ENCODE data around the gene ARF6.

GRCh38 chr14:49895480-49895879, 2.6 kb downstream of the ARF6 start:
- TF ChIP-seq, protein P1, sequence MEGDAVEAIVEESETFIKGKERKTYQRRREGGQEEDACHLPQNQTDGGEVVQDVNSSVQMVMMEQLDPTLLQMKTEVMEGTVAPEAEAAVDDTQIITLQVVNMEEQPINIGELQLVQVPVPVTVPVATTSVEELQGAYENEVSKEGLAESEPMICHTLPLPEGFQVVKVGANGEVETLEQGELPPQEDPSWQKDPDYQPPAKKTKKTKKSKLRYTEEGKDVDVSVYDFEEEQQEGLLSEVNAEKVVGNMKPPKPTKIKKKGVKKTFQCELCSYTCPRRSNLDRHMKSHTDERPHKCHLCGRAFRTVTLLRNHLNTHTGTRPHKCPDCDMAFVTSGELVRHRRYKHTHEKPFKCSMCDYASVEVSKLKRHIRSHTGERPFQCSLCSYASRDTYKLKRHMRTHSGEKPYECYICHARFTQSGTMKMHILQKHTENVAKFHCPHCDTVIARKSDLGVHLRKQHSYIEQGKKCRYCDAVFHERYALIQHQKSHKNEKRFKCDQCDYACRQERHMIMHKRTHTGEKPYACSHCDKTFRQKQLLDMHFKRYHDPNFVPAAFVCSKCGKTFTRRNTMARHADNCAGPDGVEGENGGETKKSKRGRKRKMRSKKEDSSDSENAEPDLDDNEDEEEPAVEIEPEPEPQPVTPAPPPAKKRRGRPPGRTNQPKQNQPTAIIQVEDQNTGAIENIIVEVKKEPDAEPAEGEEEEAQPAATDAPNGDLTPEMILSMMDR (conservative IDR thresholded peaks at IDR 0.05 in 1 of 2, IDR thresholded peaks at IDR 0.05 in 1 of 2; ENCODE audit: extremely low read depth in 1 of 2, insufficient read depth in 1 of 2, low read depth in 1 of 2, low read length in 2 of 2), result no peak
- no peak for TF ChIP-seq EZH2 (IDR thresholded peaks at IDR 0.05; ENCODE audit: borderline replicate concordance, low read length)

All from mammary epithelial cell (primary cell).